K562 (cell line): Measurements from ENCODE around the gene POLE2. TPM values are rescaled to one million over a fixed set of nuclear protein-coding genes. Genes with fewer than 3 reads are reported as not detected.

Experiments used
- ATAC-seq: fragments of 200-7000 bp; cut with Tn5 transposase; 3 replicates; pipeline ENCODE4 v1.9.1; 2020; ENCODE audit warnings: moderate library complexity
- Bru-seq: library from RNA; stranded (reverse); fragments of 400-500 nt; gene quantifications from one replicate; lab custom pipeline; 2021; lab: Mats Ljungman, UMichigan
- BruChase-seq, 2 experiments: library from RNA; stranded (reverse); fragments of 400-500 nt; gene quantifications; one replicate each; lab custom pipeline; 2021; lab: Mats Ljungman, UMichigan
- BruUV-seq: library from RNA; stranded (reverse); fragments of 400-500 nt; replicated peaks from 2 replicates; lab custom pipeline; 2021; lab: Mats Ljungman, UMichigan
- CTCF ChIA-PET: fragments of 300-600 bp; formaldehyde crosslinking; extraction: SDS; loops from one replicate; lab custom pipeline; 2021; ENCODE audit warnings: low intra/inter-chr PET ratio; lab: Yijun Ruan, JAX
- POLR2A ChIA-PET: fragments of 300-600, 350-650 bp; sonication (Branson Sonifier 250); formaldehyde crosslinking; extraction: SDS; loops from one replicate; lab custom pipeline; 2021; ENCODE audit warnings: antibody characterized with exemption, inconsistent platforms; lab: Yijun Ruan, JAX
- DNase-seq, 4 experiments: peaks; one replicate each; pipeline versions ENCODE4 v3.0.0 to v3.0.0-alpha.2; 2011 to 2018; ENCODE audit warnings: low spot score in 3 of 4, mixed read lengths in 3 of 4; ENCODE audit errors: extremely low read depth in 1 of 4
- FAIRE-seq: peaks from 2 replicates; lab custom pipeline; 2011; peaks lifted over from hg19 to GRCh38; lab: Jason Lieb, UNC
- H2AFZ ChIP-seq: 2 replicates; pipeline ENCODE4 v1.6.0; 2011; ENCODE audit warnings: low read depth, low read length, control low read depth, inconsistent platforms
- H3K27ac ChIP-seq: fragments of 200-600 bp; 3 replicates; pipeline ENCODE4 v1.8.0; 2011; ENCODE audit warnings: low read depth, mild to moderate bottlenecking, control low read depth, inconsistent platforms, low read length, moderate library complexity, mixed read lengths; ENCODE audit errors: extremely low read depth
- H3K27me3 ChIP-seq, 2 experiments: fragments of 300-600 bp in 1 of 2; 2 replicates in 1 of 2; 3 replicates in 1 of 2; pipeline versions ENCODE4 v1.6.0 to v1.8.0; 2011; ENCODE audit warnings: inconsistent platforms in 2 of 2, low read length in 2 of 2, mild to moderate bottlenecking in 1 of 2, mixed read lengths in 1 of 2, moderate library complexity in 1 of 2; ENCODE audit not compliant: control insufficient read depth in 2 of 2, insufficient read depth in 2 of 2
- H3K36me3 ChIP-seq: fragments of 300-600 bp; 3 replicates; pipeline ENCODE4 v1.8.0; 2011; ENCODE audit warnings: mild to moderate bottlenecking, low read length, inconsistent platforms; ENCODE audit not compliant: control insufficient read depth, insufficient read depth
- H3K4me1 ChIP-seq, 2 experiments: fragments of 200-600 bp in 1 of 2; replicated peaks in 1 of 2; 2 replicates in 1 of 2; 3 replicates in 1 of 2; pipeline versions ENCODE4 v1.5.1 to v1.8.0; 2011; ENCODE audit warnings: inconsistent platforms in 2 of 2, low read length in 2 of 2, mild to moderate bottlenecking in 1 of 2, mixed read lengths in 1 of 2, moderate library complexity in 1 of 2; ENCODE audit not compliant: control insufficient read depth in 2 of 2, insufficient read depth in 2 of 2
- H3K4me2 ChIP-seq: 2 replicates; pipeline ENCODE4 v1.6.1; 2011; ENCODE audit warnings: low read length, control low read depth, inconsistent platforms, mixed read lengths; ENCODE audit not compliant: insufficient read depth
- H3K4me3 ChIP-seq: fragments of 200-600 bp; sonication (generic), shearing (Covaris generic); 2 replicates; pipeline ENCODE4 v1.5.1; 2016; ENCODE audit warnings: control low read depth, inconsistent platforms
- H3K79me2 ChIP-seq: fragments of 200-600 bp; 3 replicates; pipeline ENCODE4 v1.8.0; 2011; ENCODE audit warnings: low read length, inconsistent platforms; ENCODE audit not compliant: control insufficient read depth, insufficient read depth
- H3K9ac ChIP-seq, 2 experiments: 2 replicates each; pipeline versions ENCODE4 v1.6.0 to v1.6.1; 2011; ENCODE audit warnings: low read depth in 2 of 2, low read length in 2 of 2, control low read depth in 1 of 2, inconsistent platforms in 1 of 2, mild to moderate bottlenecking in 1 of 2, mixed read lengths in 1 of 2; ENCODE audit not compliant: insufficient read depth in 1 of 2
- H3K9me1 ChIP-seq: one replicate; pipeline ENCODE4 v1.6.0; 2011; ENCODE audit warnings: inconsistent platforms, mild to moderate bottlenecking, low read length, moderate library complexity; ENCODE audit not compliant: control insufficient read depth, insufficient read depth
- H3K9me3 ChIP-seq: replicated peaks from 2 replicates; pipeline ENCODE4 v1.5.1; 2011; ENCODE audit warnings: low read depth, low read length, inconsistent platforms; ENCODE audit not compliant: control insufficient read depth, insufficient read depth
- H4K20me1 ChIP-seq: replicated peaks from 2 replicates; pipeline ENCODE4 v1.6.1; 2011; ENCODE audit warnings: low read length, inconsistent platforms, mixed read lengths; ENCODE audit not compliant: control insufficient read depth, insufficient read depth
- CREB3 ChIP-seq: fragments of 450-650 bp; conservative IDR thresholded peaks from 2 replicates; pipeline ENCODE4 v1.6.1; 2016; ENCODE audit warnings: missing genetic modification characterization, low read depth, mild to moderate bottlenecking, missing compliant biosample characterization, moderate library complexity
- FIP1L1 ChIP-seq: fragments of 200-400 bp; formaldehyde crosslinking; IDR thresholded peaks from 2 replicates; pipeline ENCODE4 v1.6.1; 2018; ENCODE audit warnings: mild to moderate bottlenecking, low read depth, low read length; ENCODE audit not compliant: poor library complexity, severe bottlenecking
- KDM1A ChIP-seq, 2 experiments: fragments of 450-650 bp; IDR thresholded peaks; 2 replicates each; pipeline ENCODE4 v1.6.1; 2016; ENCODE audit warnings: mild to moderate bottlenecking in 2 of 2
- NFRKB ChIP-seq: fragments of 450-650 bp; IDR thresholded peaks from 2 replicates; pipeline ENCODE4 v1.6.1; 2016; ENCODE audit warnings: low read depth
- POLR2A ChIP-seq: fragments of 450-650 bp; conservative IDR thresholded peaks from 2 replicates; pipeline ENCODE4 v1.6.1; 2016
- WGBS: fragments of 100-300 bp; shearing (Covaris generic); methylation state at CpG from one replicate; pipeline ENCODE4 v1.1.6; 2016; ENCODE audit warnings: low coverage, mixed read lengths; ENCODE audit not compliant: insufficient coverage; ENCODE audit errors: missing lambda C conversion rate; 5-methylcytosine and 5-hydroxymethylcytosine counted together
- in situ Hi-C: fragments of 300-500 bp; cut with MboI; formaldehyde crosslinking; loops from 4 replicates; pipeline ENCODE4 v1.15.0; 2018; ENCODE audit warnings: inconsistent platforms, mixed read lengths
- intact Hi-C: fragments of 100-400 bp; cut with micrococcal nuclease; formaldehyde crosslinking; loops from 2 replicates; pipeline ENCODE4 v1.14.2; 2022
- long read RNA-seq, 3 experiments: library from polyadenylated mRNA in 2 of 3; library from RNA in 1 of 3; unstranded in 2 of 3; stranded (forward) in 1 of 3; transcript quantifications; one replicate each; pipeline ENCODE4 v2.0.0, GENCODE V29; 2019 to 2022
- polyA minus RNA-seq, 3 experiments: library from RNA; depleted of rRNA, polyadenylated mRNA; stranded (reverse); fragments of >200 nt; gene quantifications; 2 replicates each; pipeline ENCODE4 v1.2.3, GENCODE V29; 2011
- polyA plus RNA-seq, 8 experiments: library from polyadenylated mRNA; depleted of rRNA in 4 of 8; stranded (reverse) in 5 of 8; unstranded in 3 of 8; fragments of >200 nt; fragmentation: Nextera tagmentation in 2 of 8; fragmentation: Illumina TruSeq in 1 of 8; extraction: Ambion mirVana in 2 of 8; extraction: Trizol in 1 of 8; gene quantifications; 2 replicates each; pipeline versions ENCODE4 v1.2.1 to v1.2.3, GENCODE V29; 2011 to 2014; ENCODE audit warnings: inconsistent platforms in 1 of 8, missing spikeins in 1 of 8
- total RNA-seq, 7 experiments: library from RNA; depleted of rRNA in 6 of 7; stranded (reverse); fragments of >200 nt in 6 of 7; fragmentation: Illumina TruSeq in 2 of 7; extraction: Trizol in 2 of 7; gene quantifications; 2 replicates each; pipeline versions ENCODE4 v1.2.1 to v1.2.3, GENCODE V29; 2011 to 2021; ENCODE audit warnings: low replicate concordance in 1 of 7
- TF ChIP-seq, protein P1 (sequence below): IDR thresholded peaks from 2 replicates; pipeline ENCODE4 v1.6.1; 2016; ENCODE audit warnings: missing genetic modification characterization, missing compliant biosample characterization
- TF ChIP-seq, protein P2 (sequence below), 2 experiments: IDR thresholded peaks in 1 of 2; conservative IDR thresholded peaks in 1 of 2; 2 replicates each; pipeline ENCODE4 v1.6.1; 2016; ENCODE audit warnings: low read depth in 2 of 2, mild to moderate bottlenecking in 1 of 2, missing compliant biosample characterization in 1 of 2, missing genetic modification characterization in 1 of 2, moderate library complexity in 1 of 2

The POLE2 gene
- total RNA-seq (2011; cell fraction: chromatin; rRNA removed; ENCODE audit: low replicate concordance): 73.6 and 144 TPM in 2 replicates
- 36.7 and 47.6 TPM in 2 replicates for total RNA-seq (2011; cell fraction: nucleolus; rRNA removed)
- 69.2 and 76.6 TPM in 2 replicates for total RNA-seq (2011; cell fraction: nucleoplasm; rRNA removed)
- total RNA-seq (2014; rRNA removed) (30.7 and 32.2 TPM in 2 replicates), total RNA-seq (2014; rRNA removed; fragmentation: Illumina TruSeq; extraction: Trizol) (61.6 and 65.8 TPM in 2 replicates), total RNA-seq (2015; rRNA removed; fragmentation: Illumina TruSeq; extraction: Trizol) (49.7 and 54.6 TPM in 2 replicates), total RNA-seq (2021) (34.6 and 37.7 TPM in 2 replicates), polyA plus RNA-seq (2011; rRNA removed) (60.1 and 78.4 TPM in 2 replicates), polyA plus RNA-seq (2014; fragmentation: Illumina TruSeq; extraction: Trizol) (56.4 and 70.8 TPM in 2 replicates), polyA plus RNA-seq (2014; fragmentation: Nextera tagmentation; extraction: Ambion mirVana) (10 to 100 TPM; 53.8 to 55.4 TPM), polyA plus RNA-seq (2014; rRNA removed) (55.5 and 64.9 TPM in 2 replicates), polyA minus RNA-seq (2011; rRNA and poly(A)+ RNA removed) (52.4 and 56.8 TPM in 2 replicates), Bru-seq, nascent RNA (percentile 81 among the genes with signal in this experiment), BruChase-seq, experiment 1, labeled RNA remaining after a 2-hour chase (percentile 86 among the genes with signal in this experiment), BruChase-seq, experiment 2, labeled RNA remaining after a 6-hour chase (percentile 86 among the genes with signal in this experiment)
- 29.5 and 40.5 TPM in 2 replicates for polyA plus RNA-seq (2011; cell fraction: cytosol; rRNA removed)
- 57.2 and 73.1 TPM in 2 replicates for polyA plus RNA-seq (2011; cell fraction: nucleus; rRNA removed)
- polyA plus RNA-seq (2012): 23.4 and 36.2 TPM in 2 replicates
- polyA minus RNA-seq (2011; cell fraction: cytosol; rRNA and poly(A)+ RNA removed): 10.1 and 12.4 TPM in 2 replicates
- polyA minus RNA-seq (2011; cell fraction: nucleus; rRNA and poly(A)+ RNA removed): 29.9 and 36.2 TPM in 2 replicates
- long read RNA-seq, experiment 1, transcript POLE2-201 (19 exons, 1,776 nt): major isoform, 22 of 50 reads
- long read RNA-seq, experiment 1, partial matches to known transcripts: 5 of 50 reads
- long read RNA-seq, experiment 1, other reads (novel, unspliced or antisense): 18 of 50 reads
- long read RNA-seq, experiment 2, transcript POLE2-201 (19 exons, 1,776 nt): major isoform, 12 of 31 reads
- long read RNA-seq, experiment 2, partial matches to known transcripts: 4 of 31 reads
- long read RNA-seq, experiment 2, other reads (novel, unspliced or antisense): 8 of 31 reads
- long read RNA-seq, experiment 3, transcript POLE2-201 (19 exons, 1,776 nt): major isoform, 10 of 20 reads
- long read RNA-seq, experiment 3, partial matches to known transcripts: 1 of 20 reads
- long read RNA-seq, experiment 3, other reads (novel, unspliced or antisense): 3 of 20 reads

DNA sequence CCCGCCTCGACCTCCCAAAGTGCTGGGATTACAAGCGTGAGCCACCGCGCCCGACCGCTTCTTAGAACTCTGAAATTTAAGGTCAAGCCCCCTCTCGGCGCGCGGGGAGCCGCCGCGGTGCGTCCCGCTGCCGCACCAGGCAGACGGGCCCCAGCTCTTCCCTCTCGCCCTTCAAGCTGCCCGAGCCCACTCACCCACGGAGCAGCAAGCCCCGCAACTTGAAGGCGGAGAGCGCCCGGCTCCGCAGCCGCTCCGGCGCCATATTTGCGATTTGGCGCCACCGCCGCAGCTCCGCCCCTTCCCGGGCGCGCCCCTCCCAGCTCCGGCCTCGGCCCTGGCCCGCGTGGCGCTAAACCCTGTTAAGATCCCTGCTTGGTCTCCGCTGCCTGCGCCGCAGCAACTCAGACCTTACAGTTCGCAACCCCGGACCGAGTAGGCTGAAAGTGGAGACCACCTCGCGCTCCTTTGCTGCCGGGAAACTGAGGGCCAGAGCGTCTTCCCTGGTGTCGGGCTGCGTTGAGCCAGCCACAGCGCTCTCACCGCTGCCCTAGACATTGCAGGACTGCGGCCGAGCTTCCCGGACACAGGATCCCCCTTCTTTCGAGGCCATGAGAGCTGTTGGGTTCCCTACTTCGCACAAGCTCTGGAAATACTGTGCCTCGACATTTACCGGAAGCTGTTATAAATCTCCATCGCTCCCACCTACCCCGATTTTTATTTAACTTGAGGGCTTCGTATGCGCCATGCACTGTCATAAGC, at the start of gene POLE2:
Gene POLE2 (minus strand): TSS at position 273 of the 759 bp plus-strand sequence. CDS start 11 bp downstream, at position 262.
- ChIA-PET CTCF (interaction anchor here (0.7 kb wide), 1 partner anchor 54 kb away, joined by 5 read pairs; no protein-coding TSS in a partner anchor), POLR2A (interaction anchor here (0.6 to 3.2 kb wide), 6 partner anchors 11 to 271 kb away, joined by 3 to 20 read pairs (median 3); partner anchors contain the start of gene KLHDC2)
- peaks cover 12 to 19% of the 10 kb centered on the region in 2 experiments; a peak in 4 of 5 replicates for H3K4me1 ChIP-seq
- peak within 1 kb of the TSS; percentile 79 to 99 for H3K9ac ChIP-seq
- peak within 1 kb of the TSS; percentile 81 for H3K4me2 ChIP-seq
- peaks cover 44% of the 10 kb centered on the region for H3K79me2 ChIP-seq
- H3K4me3 ChIP-seq: peak within 1 kb of the TSS; percentile 69
- H3K9me1 ChIP-seq: peaks cover 3% of the 10 kb centered on the region
- H4K20me1 ChIP-seq: no peaks in the 10 kb centered on the region
- in situ Hi-C loops: loop anchor here (5.0 kb wide), 1 partner anchor 79 kb away; the partner anchor contains the start of gene KLHDC2
- H3K27me3 ChIP-seq: no peaks in the 10 kb centered on the region
- no peaks in the 10 kb centered on the region for H3K9me3 ChIP-seq
- FAIRE-seq (no peak), ATAC-seq (peak; percentile 87), DNase-seq (peak; percentile 71 to 86 (median 74))
- peak within 1 kb of the TSS; percentile 88 for H3K27ac ChIP-seq
- intact Hi-C loops: loop anchor here (2.0 kb wide), 1 partner anchor 53 kb away; the partner anchor contains the start of gene DNAAF2
- H3K36me3 ChIP-seq: peaks cover 14% of the 10 kb centered on the region
- WGBS: 11% methylated on average over 36 of the region's 67 CpGs
- peak within 1 kb of the TSS; percentile 94 for H2AFZ ChIP-seq
- BruUV-seq: TSS peak; percentile 91
- TF ChIP-seq CREB3 (tag) (no peak), FIP1L1 (peak; percentile 55), NFRKB (peak; percentile 64; the same call in 1 of the 2 replicates), KDM1A (IDR thresholded peaks at IDR 0.05) (0 out of 4 replicates have a peak, but pooled peaks of 1 of the 2 experiments have one; percentile 4), POLR2A (peak; percentile 84)
- TF ChIP-seq, protein P1, sequence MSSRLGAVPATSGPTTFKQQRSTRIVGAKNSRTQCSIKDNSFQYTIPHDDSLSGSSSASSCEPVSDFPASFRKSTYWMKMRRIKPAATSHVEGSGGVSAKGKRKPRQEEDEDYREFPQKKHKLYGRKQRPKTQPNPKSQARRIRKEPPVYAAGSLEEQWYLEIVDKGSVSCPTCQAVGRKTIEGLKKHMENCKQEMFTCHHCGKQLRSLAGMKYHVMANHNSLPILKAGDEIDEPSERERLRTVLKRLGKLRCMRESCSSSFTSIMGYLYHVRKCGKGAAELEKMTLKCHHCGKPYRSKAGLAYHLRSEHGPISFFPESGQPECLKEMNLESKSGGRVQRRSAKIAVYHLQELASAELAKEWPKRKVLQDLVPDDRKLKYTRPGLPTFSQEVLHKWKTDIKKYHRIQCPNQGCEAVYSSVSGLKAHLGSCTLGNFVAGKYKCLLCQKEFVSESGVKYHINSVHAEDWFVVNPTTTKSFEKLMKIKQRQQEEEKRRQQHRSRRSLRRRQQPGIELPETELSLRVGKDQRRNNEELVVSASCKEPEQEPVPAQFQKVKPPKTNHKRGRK (tag): no peak
- TF ChIP-seq, protein P2, sequence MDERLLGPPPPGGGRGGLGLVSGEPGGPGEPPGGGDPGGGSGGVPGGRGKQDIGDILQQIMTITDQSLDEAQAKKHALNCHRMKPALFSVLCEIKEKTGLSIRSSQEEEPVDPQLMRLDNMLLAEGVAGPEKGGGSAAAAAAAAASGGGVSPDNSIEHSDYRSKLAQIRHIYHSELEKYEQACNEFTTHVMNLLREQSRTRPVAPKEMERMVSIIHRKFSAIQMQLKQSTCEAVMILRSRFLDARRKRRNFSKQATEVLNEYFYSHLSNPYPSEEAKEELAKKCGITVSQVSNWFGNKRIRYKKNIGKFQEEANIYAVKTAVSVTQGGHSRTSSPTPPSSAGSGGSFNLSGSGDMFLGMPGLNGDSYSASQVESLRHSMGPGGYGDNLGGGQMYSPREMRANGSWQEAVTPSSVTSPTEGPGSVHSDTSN (CRISPR knock-in tag; IDR thresholded peaks at IDR 0.05; ENCODE audit: low read depth): no peak
- TF ChIP-seq, protein P2 (tag; conservative IDR thresholded peaks at IDR 0.05; ENCODE audit: low read depth): no peak
